ENCODE data around the gene COL25A1.

The COL25A1 gene

DNA sequence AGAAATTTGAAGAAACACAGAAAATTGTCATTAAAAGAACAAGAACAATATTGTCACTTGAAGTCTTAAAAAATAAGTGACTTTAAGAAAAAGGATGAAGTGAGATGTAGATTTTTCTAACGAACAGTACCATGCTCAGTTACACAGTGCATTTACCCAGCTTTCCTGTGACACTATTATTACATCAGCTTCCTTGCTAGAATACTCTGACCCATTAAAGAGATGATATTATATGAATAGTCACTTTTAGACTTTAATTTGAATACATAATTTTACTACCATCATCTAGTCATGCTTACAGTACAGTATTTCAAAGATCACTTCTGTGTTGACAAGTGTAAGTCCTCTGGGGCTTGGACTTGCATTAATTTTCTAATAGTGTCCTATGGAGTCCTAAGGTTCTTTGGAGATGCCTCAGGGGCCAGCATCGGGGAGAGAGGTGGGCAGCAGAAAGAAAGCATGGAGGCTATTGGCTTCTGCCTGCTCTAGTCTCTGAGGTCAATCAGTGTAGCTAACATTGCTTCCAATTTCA is 10.7 kb downstream of the COL25A1 start:
- TF ChIP-seq, protein P1, sequence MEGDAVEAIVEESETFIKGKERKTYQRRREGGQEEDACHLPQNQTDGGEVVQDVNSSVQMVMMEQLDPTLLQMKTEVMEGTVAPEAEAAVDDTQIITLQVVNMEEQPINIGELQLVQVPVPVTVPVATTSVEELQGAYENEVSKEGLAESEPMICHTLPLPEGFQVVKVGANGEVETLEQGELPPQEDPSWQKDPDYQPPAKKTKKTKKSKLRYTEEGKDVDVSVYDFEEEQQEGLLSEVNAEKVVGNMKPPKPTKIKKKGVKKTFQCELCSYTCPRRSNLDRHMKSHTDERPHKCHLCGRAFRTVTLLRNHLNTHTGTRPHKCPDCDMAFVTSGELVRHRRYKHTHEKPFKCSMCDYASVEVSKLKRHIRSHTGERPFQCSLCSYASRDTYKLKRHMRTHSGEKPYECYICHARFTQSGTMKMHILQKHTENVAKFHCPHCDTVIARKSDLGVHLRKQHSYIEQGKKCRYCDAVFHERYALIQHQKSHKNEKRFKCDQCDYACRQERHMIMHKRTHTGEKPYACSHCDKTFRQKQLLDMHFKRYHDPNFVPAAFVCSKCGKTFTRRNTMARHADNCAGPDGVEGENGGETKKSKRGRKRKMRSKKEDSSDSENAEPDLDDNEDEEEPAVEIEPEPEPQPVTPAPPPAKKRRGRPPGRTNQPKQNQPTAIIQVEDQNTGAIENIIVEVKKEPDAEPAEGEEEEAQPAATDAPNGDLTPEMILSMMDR (IDR thresholded peaks at IDR 0.05; ENCODE audit: extremely low read depth, missing control alignments): no peak
- DNase-seq (ENCODE audit: low spot score): no peak

DNA sequence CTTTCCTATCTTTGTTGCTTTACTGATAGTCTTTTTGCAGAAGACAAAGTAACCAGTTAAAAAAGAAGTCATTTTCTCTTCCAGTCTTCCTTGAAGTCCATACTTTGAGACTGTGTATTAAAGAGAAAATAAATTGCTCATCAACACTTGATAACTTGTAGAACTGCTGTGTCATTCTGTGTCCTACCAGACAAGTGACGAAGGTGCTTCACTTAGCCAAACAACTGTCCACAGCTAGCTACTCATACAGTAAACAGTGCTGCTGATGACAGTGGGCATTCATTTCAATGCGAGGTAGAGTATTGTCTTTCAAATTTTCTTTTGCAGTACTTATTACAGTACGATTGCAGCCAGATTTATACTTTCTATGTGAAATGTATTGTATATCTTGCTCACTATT is 11.5 kb downstream of the COL25A1 start:
- TF ChIP-seq, protein P1 (IDR thresholded peaks at IDR 0.05; ENCODE audit: extremely low read depth, missing control alignments): no peak
- no peak for DNase-seq (ENCODE audit: low spot score)

DNA sequence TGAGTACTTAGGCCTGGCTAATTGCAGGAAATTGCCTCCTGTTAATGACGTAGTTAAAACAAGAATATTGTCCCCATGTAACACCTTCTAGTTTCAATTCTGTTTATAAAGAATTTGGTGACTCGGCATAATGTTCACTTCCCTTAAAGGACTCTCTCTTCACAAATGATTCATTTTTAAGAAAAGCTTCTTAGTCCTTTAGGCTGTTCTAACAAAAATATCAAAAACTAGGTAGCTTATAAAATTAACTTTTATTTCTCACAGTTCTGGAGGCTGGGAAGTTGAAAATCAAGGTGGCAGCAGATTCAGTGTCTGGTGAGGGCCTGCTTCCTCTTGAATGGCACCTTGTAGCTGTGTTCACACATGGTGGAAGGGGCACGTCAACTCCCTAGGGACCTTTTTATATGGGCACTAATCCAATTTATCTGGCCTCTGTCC is 23.8 kb downstream of the COL25A1 start:
- DNase-seq (ENCODE audit: low spot score): peak; percentile 13
- TF ChIP-seq, protein P1 (IDR thresholded peaks at IDR 0.05; ENCODE audit: extremely low read depth, missing control alignments): no peak

DNA sequence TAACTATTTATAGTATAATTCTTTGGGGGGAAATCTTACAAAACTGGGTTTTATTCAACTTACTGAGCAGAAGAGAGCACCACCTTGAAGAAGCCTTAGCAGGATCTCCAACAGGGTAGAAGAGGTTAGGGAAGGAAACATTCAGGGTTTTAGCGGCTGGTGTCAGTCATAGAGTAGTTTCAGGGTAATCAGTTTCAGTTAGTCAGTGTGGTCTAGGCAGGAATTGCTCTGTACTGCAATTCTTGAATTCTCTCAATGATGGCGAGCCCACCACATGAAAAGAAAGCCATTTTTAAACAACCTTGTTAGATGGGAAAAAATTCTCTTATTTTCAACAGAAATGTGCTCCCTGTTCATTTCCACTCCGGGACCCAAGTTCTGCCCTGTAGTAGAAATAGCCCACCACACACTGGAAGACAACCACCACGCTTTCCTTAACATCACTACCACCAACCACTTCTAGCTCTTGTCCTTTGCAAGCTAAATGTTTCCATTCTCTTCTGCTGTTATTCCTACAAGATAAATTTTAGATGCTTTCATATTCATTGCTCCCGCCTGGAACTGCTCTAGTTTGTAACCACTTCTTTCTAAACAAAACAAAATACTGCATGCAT is 25.9 kb downstream of the COL25A1 start:
- TF ChIP-seq, protein P1 (IDR thresholded peaks at IDR 0.05; ENCODE audit: extremely low read depth, missing control alignments): no peak
- DNase-seq (ENCODE audit: low spot score): no peak

DNA sequence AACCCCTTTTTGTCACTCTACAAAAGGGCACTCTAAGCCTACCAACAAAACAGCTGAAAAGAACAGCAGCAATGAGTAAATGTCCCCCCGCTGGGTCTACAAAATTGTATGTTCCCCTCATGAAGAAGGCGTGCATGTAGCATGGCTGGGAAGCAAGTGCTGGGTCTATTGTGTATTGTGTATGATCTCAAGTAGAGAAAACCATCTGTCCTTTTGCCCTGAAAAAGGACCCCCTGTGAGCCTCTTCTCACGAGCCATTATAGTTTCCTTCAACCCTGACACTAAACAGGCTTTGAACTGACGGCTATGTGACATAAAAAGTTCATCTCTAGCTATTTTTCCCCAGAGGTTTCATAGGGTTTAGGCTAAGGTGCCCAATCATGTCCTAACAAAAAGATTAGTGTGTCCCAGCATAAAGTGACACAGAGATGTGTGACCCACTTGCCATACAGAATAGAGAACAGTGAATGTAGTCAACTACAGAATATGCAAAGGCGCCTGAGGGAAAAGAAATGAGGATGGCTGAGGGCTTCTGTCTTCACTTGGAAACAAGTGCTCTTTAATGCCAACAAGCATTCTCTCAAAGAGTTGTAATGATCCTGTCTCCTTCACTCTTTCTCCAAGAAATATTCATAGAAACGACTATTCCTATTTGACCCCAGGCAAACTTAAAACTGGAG is 27.3 kb downstream of the COL25A1 start:
- TF ChIP-seq, protein P1 (IDR thresholded peaks at IDR 0.05; ENCODE audit: extremely low read depth, missing control alignments): no peak
- no peak for DNase-seq (ENCODE audit: low spot score)

DNA sequence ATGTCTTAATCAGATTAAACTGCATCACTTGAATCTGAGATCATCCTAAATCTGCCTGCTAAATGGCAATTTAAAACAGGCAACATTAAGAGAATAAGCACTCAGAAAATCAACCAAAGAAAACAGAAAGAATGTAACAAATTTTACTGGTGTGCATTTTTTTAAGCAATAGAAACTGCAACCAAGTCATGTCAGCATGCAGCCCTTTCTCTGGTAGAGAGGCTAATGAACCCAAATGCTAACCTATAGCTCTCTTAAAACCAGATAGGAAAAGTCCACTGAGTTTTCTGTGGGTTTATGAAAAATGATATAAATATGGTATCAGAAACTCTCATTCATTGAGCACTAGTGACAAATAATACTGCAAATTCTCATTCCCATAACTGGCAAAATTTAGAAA is 35.6 kb downstream of the COL25A1 start:
- DNase-seq (ENCODE audit: low spot score): no peak
- TF ChIP-seq, protein P1 (IDR thresholded peaks at IDR 0.05; ENCODE audit: extremely low read depth, missing control alignments): no peak

DNA sequence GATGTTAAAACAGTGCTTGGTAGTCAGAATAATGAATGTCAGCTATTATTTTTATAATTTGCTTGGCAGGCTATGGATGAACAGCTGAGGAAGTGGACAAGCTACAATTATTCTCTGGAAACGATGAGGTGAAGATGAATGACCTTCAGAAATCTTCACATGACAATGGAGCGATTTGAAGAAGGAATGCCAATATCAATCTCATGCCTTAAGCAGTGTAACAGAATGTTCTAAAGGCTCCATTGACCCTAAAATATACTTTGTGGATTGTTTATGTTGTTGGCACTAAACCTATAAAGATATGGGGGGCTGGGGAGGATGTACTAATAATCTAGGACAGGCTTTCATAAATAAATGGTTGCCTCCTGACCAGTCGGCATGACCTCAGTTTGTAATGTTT is 36.2 kb downstream of the COL25A1 start:
- DNase-seq (ENCODE audit: low spot score): no peak
- TF ChIP-seq, protein P1 (IDR thresholded peaks at IDR 0.05; ENCODE audit: extremely low read depth, missing control alignments): no peak
